HUES48 (cell line): ENCODE data around the gene STEEP1.
A peak's percentile ranks its signal among the peaks of the same experiment; 100 is the strongest.
"Not testable (repeated sequence)": the region's sequence is repeated elsewhere in the genome, so short reads cannot be mapped to it uniquely, and the experiment has no call there.

ENCODE experiments used
- H3K27ac ChIP-seq: one replicate; pipeline ENCODE4 v1.7.0; 2013; ENCODE audit warnings: low read depth, low read length, inconsistent platforms
- H3K27me3 ChIP-seq: 2 replicates; pipeline ENCODE4 v1.6.1; 2013; ENCODE audit warnings: mild to moderate bottlenecking, low read length; ENCODE audit not compliant: control insufficient read depth, insufficient read depth
- H3K36me3 ChIP-seq: 2 replicates; pipeline ENCODE4 v1.6.1; 2013; ENCODE audit warnings: low read length; ENCODE audit not compliant: control insufficient read depth, insufficient read depth
- H3K4me1 ChIP-seq: 2 replicates; pipeline ENCODE4 v1.6.1; 2013; ENCODE audit warnings: mild to moderate bottlenecking, low read length; ENCODE audit not compliant: control insufficient read depth, insufficient read depth
- H3K4me3 ChIP-seq: 2 replicates; pipeline ENCODE4 v1.5.1; 2013; ENCODE audit warnings: mild to moderate bottlenecking, low read depth, low read length
- H3K9ac ChIP-seq: 2 replicates; pipeline ENCODE4 v1.6.1; 2013; ENCODE audit warnings: mild to moderate bottlenecking, low read depth, low read length, moderate library complexity
- H3K9me3 ChIP-seq: 2 replicates; pipeline ENCODE4 v1.6.1; 2013; ENCODE audit warnings: low read length; ENCODE audit not compliant: control insufficient read depth, insufficient read depth

STEEP1 gene

GRCh38 chrX:119502727-119503483 is 62.3 kb downstream of the STEEP1 start:
- H3K36me3 ChIP-seq, result no peaks in the 10 kb centered on the region
- no peak overlapping the region for H3K4me3 ChIP-seq
- no peaks in the 10 kb centered on the region for H3K27me3 ChIP-seq
- no peak overlapping the region for H3K9ac ChIP-seq
- no peaks in the 10 kb centered on the region for H3K4me1 ChIP-seq
- H3K27ac ChIP-seq, result no peak overlapping the region
- peaks cover 26% of the 10 kb centered on the region; the same call in 1 of the 2 replicates for H3K9me3 ChIP-seq

GRCh38 chrX:119501511-119502148 is 63.6 kb downstream of the STEEP1 start:
- H3K27ac ChIP-seq, result no peak overlapping the region
- H3K9ac ChIP-seq, result no peak overlapping the region
- no peaks in the 10 kb centered on the region for H3K27me3 ChIP-seq
- no peak overlapping the region for H3K4me3 ChIP-seq
- H3K36me3 ChIP-seq, result no peaks in the 10 kb centered on the region
- H3K9me3 ChIP-seq, result peaks cover 26% of the 10 kb centered on the region
- no peaks in the 10 kb centered on the region for H3K4me1 ChIP-seq

- Histone ChIP-seq H3K4me3 (no peak overlapping the region), H3K27me3 (no peaks in the 10 kb centered on the region), H3K4me1 (no peaks in the 10 kb centered on the region), H3K36me3 (no peaks in the 10 kb centered on the region), H3K9me3 (peaks cover 36% of the 10 kb centered on the region), H3K27ac (no peak overlapping the region), H3K9ac (no peak overlapping the region)
These were observed 65.0 kb downstream of the STEEP1 start for GRCh38 chrX:119500061-119500800.

GRCh38 chrX:119497185-119497584 is 68.0 kb downstream of the STEEP1 start:
- Histone ChIP-seq H3K9me3 (peaks cover 31% of the 10 kb centered on the region), H3K36me3 (no peaks in the 10 kb centered on the region), H3K9ac (no peak overlapping the region)

GRCh38 chrX:119495734-119496726 is 69.2 kb downstream of the STEEP1 start:
- H3K9ac ChIP-seq, result no peak overlapping the region
- H3K4me3 ChIP-seq, result no peak overlapping the region
- H3K36me3 ChIP-seq, result no peaks in the 10 kb centered on the region
- no peak overlapping the region for H3K27ac ChIP-seq
- no peaks in the 10 kb centered on the region for H3K27me3 ChIP-seq
- H3K4me1 ChIP-seq, result no peaks in the 10 kb centered on the region
- peaks cover 30% of the 10 kb centered on the region for H3K9me3 ChIP-seq

More at GRCh38 chrX:119497185-119497584, 68.0 kb downstream of the STEEP1 start:
- H3K4me3 ChIP-seq, result no peak overlapping the region
- no peaks in the 10 kb centered on the region for H3K27me3 ChIP-seq
- no peaks in the 10 kb centered on the region for H3K4me1 ChIP-seq
- no peak overlapping the region for H3K27ac ChIP-seq

GRCh38 chrX:119493851-119494495 is 71.2 kb downstream of the STEEP1 start:
- H3K36me3 ChIP-seq, H3K27me3 ChIP-seq, H3K27ac ChIP-seq, H3K4me1 ChIP-seq, H3K9ac ChIP-seq, H3K4me3 ChIP-seq: not testable (repeated sequence)
- H3K9me3 ChIP-seq, result peaks cover 33% of the 10 kb centered on the region

- Histone ChIP-seq H3K9me3 (peaks cover 33% of the 10 kb centered on the region), H3K4me1 (no peaks in the 10 kb centered on the region), H3K27ac (no peak overlapping the region), H3K9ac (no peak overlapping the region), H3K4me3 (no peak overlapping the region), H3K27me3 (no peaks in the 10 kb centered on the region), H3K36me3 (no peaks in the 10 kb centered on the region)
These were observed 72.7 kb downstream of the STEEP1 start for GRCh38 chrX:119492463-119492862.

GRCh38 chrX:119489212-119490074 is 75.8 kb downstream of the STEEP1 start:
- Histone ChIP-seq H3K9me3 (peaks cover 26% of the 10 kb centered on the region), H3K27ac (no peak overlapping the region), H3K27me3 (no peaks in the 10 kb centered on the region), H3K9ac (no peak overlapping the region), H3K4me3 (0 out of 2 replicates have a peak overlapping the region, but pooled peaks have one; percentile 6), H3K36me3 (no peaks in the 10 kb centered on the region), H3K4me1 (no peaks in the 10 kb centered on the region)

- no peak overlapping the region for H3K4me3 ChIP-seq
- H3K27ac ChIP-seq, result no peak overlapping the region
- H3K9ac ChIP-seq, result no peak overlapping the region
- H3K9me3 ChIP-seq, result peaks cover 24% of the 10 kb centered on the region
- no peaks in the 10 kb centered on the region for H3K4me1 ChIP-seq
- H3K36me3 ChIP-seq, result no peaks in the 10 kb centered on the region
- no peaks in the 10 kb centered on the region for H3K27me3 ChIP-seq
These were observed 76.5 kb downstream of the STEEP1 start for GRCh38 chrX:119488749-119489148.
